HEK293T (cell line): ENCODE measurements around the gene PTPRG.

Experiments used
- ARNT ChIP-seq: fragments of 450-650 bp; IDR thresholded peaks from 2 replicates; pipeline ENCODE4 v1.6.1; 2017; ENCODE audit warnings: mild to moderate bottlenecking
- BHLHE40 ChIP-seq: fragments of 450-650 bp; IDR thresholded peaks from 2 replicates; pipeline ENCODE4 v1.6.1; 2016; ENCODE audit warnings: mild to moderate bottlenecking, moderate library complexity, borderline replicate concordance
- CTBP1 ChIP-seq: fragments of 450-650 bp; IDR thresholded peaks from 2 replicates; pipeline ENCODE4 v1.6.1; 2016; ENCODE audit warnings: borderline replicate concordance
- ELF4 ChIP-seq: fragments of 450-650 bp; IDR thresholded peaks from 2 replicates; pipeline ENCODE4 v1.6.1; 2017; ENCODE audit warnings: antibody characterized with exemption
- FOXA1 ChIP-seq: fragments of 450-650 bp; IDR thresholded peaks from 2 replicates; pipeline ENCODE4 v1.6.1; 2016; ENCODE audit warnings: mild to moderate bottlenecking
- FOXK2 ChIP-seq: fragments of 450-650 bp; IDR thresholded peaks from 2 replicates; pipeline ENCODE4 v1.6.1; 2016; ENCODE audit warnings: mild to moderate bottlenecking
- HDGF ChIP-seq: fragments of 450-650 bp; IDR thresholded peaks from 2 replicates; pipeline ENCODE4 v1.6.1; 2017; ENCODE audit warnings: antibody characterized with exemption, borderline replicate concordance
- LEF1 ChIP-seq: fragments of 450-650 bp; IDR thresholded peaks from 2 replicates; pipeline ENCODE4 v1.6.1; 2017; ENCODE audit warnings: mild to moderate bottlenecking, borderline replicate concordance
- SP1 ChIP-seq: fragments of 450-650 bp; IDR thresholded peaks from 2 replicates; pipeline ENCODE4 v1.6.1; 2017
- SUZ12 ChIP-seq: fragments of 450-650 bp; IDR thresholded peaks from 2 replicates; pipeline ENCODE4 v1.6.1; 2016; ENCODE audit warnings: mild to moderate bottlenecking
- TARDBP ChIP-seq: fragments of 450-650 bp; IDR thresholded peaks from 2 replicates; pipeline ENCODE4 v1.6.1; 2016
- ZNF384 ChIP-seq: fragments of 450-650 bp; IDR thresholded peaks from 2 replicates; pipeline ENCODE4 v1.6.1; 2016

DNA sequence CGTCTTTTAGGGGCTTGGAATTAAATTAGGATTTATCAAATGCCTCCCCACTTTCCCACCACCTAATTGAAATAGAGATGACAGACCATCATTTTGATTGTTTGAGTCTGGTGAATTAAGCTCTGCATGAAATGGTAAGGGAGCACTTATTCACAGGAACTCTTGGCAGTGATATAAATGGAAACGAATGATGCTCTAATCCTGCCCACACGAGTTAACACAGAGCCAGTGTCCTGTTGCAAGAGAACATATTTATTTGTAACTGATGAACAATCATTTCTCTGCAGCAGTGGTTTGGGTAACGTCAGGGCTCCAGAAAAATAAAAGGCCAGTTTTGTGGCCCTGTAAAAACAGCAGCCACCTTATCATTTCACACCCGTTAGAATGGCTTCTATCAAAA is 648.6 kb downstream of the PTPRG start:
- no peak for TF ChIP-seq ELF4
- TF ChIP-seq BHLHE40, result no peak
- TF ChIP-seq SP1, result no peak
- TF ChIP-seq LEF1, result no peak
- no peak for TF ChIP-seq FOXA1
- no peak for TF ChIP-seq ZNF384
- TF ChIP-seq ARNT, result no peak
- TF ChIP-seq HDGF, result no peak
- no peak for TF ChIP-seq SUZ12
- no peak for TF ChIP-seq FOXK2
- TF ChIP-seq TARDBP, result no peak
- TF ChIP-seq CTBP1, result no peak
